ENCODE measurements around the gene TDG.
"Not testable (repeated sequence)": the region's sequence is repeated elsewhere in the genome, so short reads cannot be mapped to it uniquely, and the experiment has no call there.

TDG gene

GRCh38 chr12:104024348-104024747, 58.7 kb downstream of the TDG start:
- TF ChIP-seq CTCF (conservative IDR thresholded peaks at IDR 0.05; ENCODE audit: low read depth), result no peak
- POLR2A ChIA-PET (ENCODE audit: low non-redundant PET), result no interaction called here
- DNase-seq (ENCODE audit: low spot score), result no peak
- no peak overlapping the region for H3K27ac ChIP-seq
- CTCF ChIA-PET, result no interaction called here

- H3K27ac ChIP-seq, result no peak overlapping the region
- ChIA-PET POLR2A (ENCODE audit: low non-redundant PET) (no interaction called here), CTCF (no interaction called here)
- TF ChIP-seq CTCF (conservative IDR thresholded peaks at IDR 0.05; ENCODE audit: low read depth), result no peak
- peak; percentile 13 for DNase-seq (ENCODE audit: low spot score)
Observed at GRCh38 chr12:104025771-104026170, 60.1 kb downstream of the TDG start.

- CTCF ChIA-PET, result interaction anchor here (0.6 kb wide), 1 partner anchor 1070 kb away, joined by 4 read pairs; no protein-coding TSS in a partner anchor
- H3K27ac ChIP-seq, result no peak overlapping the region
- POLR2A ChIA-PET (ENCODE audit: low non-redundant PET), result no interaction called here
- TF ChIP-seq CTCF (conservative IDR thresholded peaks at IDR 0.05; ENCODE audit: low read depth), result no peak
- DNase-seq (ENCODE audit: low spot score), result no peak
Observed at GRCh38 chr12:104026841-104027599, 61.3 kb downstream of the TDG start.

GRCh38 chr12:104030596-104030995, 64.9 kb downstream of the TDG start:
- DNase-seq (ENCODE audit: low spot score); CTCF ChIA-PET; POLR2A ChIA-PET (ENCODE audit: low non-redundant PET); H3K27ac ChIP-seq: not testable (repeated sequence)

GRCh38 chr12:104036143-104036542, 70.5 kb downstream of the TDG start:
- CTCF ChIA-PET; H3K27ac ChIP-seq; DNase-seq (ENCODE audit: low spot score); POLR2A ChIA-PET (ENCODE audit: low non-redundant PET): not testable (repeated sequence)
